GM12801 (cell line): Measurements from ENCODE around the gene CHMP4B.

Experiments used
- CTCF ChIP-seq: IDR thresholded peaks from one replicate; pipeline ENCODE4 v1.5.1; 2011; ENCODE audit warnings: control low read depth; ENCODE audit not compliant: insufficient read length; ENCODE audit errors: extremely low read depth

The CHMP4B gene

GRCh38 chr20:33790566-33790965 is 20.6 kb upstream of the CHMP4B start:
- no peak for TF ChIP-seq CTCF

- TF ChIP-seq CTCF: no peak
These were observed 20.1 kb upstream of the CHMP4B start for GRCh38 chr20:33791021-33791420.

- TF ChIP-seq CTCF: no peak
These were observed 19.6 kb upstream of the CHMP4B start for GRCh38 chr20:33791540-33791939.

GRCh38 chr20:33791959-33792597 is 19.1 kb upstream of the CHMP4B start:
- no peak for TF ChIP-seq CTCF

GRCh38 chr20:33793011-33793931 is 17.9 kb upstream of the CHMP4B start:
- no peak for TF ChIP-seq CTCF

- TF ChIP-seq CTCF: no peak
These were observed 14.8 kb upstream of the CHMP4B start for GRCh38 chr20:33796263-33796906.

- TF ChIP-seq CTCF: no peak
These were observed 14.1 kb upstream of the CHMP4B start for GRCh38 chr20:33796907-33797544.
